Peyer's patch (tissue), 4 donors: ENCODE measurements around the gene DMRTC2.

Source experiments
- POLR2A ChIP-seq, 2 donors: fragments of 450-650 bp; IDR thresholded peaks; one replicate each; pipeline ENCODE4 v1.5.1; 2017; ENCODE audit warnings: antibody characterized with exemption in 2 of 2, mild to moderate bottlenecking in 2 of 2, moderate library complexity in 2 of 2
- TF ChIP-seq, protein P1 (sequence below), 6 experiments: fragments of 450-650 bp in 4 of 6; fragments of 200-600 bp in 2 of 6; sonication (generic) in 1 of 6; IDR thresholded peaks; one replicate each; pipeline ENCODE4 v1.5.1; 2017 to 2019; ENCODE audit warnings: antibody characterized with exemption in 6 of 6, mild to moderate bottlenecking in 3 of 6, moderate library complexity in 1 of 6

DNA sequence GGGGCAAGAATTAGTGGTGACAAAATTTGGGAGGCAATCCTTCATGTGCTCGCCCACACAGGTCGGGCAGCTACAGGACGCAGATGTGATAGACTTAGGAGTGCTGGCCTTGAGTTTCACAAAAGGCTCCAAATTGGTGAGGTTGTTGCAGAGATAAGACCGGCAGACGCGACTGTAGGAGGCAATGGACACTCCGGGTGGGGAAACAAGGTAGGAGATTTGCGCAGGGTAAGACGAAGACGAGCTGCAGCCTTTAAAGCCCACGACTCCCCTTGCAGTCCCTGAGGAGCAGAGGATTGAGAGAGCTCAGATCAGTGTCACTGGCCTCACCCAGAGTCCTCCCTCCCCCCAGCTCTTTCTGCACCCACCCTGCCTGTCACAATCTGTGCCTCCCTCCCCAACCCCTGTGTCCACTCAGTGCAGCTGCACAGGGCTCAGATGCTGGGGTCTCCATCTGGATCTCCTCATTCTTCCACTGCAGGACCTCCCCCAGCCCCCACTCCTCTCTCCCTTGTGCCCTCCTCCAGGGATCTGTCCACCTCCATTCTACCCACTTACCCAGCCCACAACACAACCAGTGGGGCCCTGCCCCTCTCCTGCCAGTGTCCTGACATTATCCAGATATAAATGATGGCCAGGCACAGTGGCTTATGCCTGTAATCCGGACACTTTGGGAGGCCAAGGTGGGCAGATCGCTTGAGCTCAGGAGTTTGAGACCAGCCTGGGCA is 6.7 kb upstream of the DMRTC2 start:
- TF ChIP-seq POLR2A (IDR thresholded peaks at IDR 0.05): no peak
- TF ChIP-seq, protein P1, sequence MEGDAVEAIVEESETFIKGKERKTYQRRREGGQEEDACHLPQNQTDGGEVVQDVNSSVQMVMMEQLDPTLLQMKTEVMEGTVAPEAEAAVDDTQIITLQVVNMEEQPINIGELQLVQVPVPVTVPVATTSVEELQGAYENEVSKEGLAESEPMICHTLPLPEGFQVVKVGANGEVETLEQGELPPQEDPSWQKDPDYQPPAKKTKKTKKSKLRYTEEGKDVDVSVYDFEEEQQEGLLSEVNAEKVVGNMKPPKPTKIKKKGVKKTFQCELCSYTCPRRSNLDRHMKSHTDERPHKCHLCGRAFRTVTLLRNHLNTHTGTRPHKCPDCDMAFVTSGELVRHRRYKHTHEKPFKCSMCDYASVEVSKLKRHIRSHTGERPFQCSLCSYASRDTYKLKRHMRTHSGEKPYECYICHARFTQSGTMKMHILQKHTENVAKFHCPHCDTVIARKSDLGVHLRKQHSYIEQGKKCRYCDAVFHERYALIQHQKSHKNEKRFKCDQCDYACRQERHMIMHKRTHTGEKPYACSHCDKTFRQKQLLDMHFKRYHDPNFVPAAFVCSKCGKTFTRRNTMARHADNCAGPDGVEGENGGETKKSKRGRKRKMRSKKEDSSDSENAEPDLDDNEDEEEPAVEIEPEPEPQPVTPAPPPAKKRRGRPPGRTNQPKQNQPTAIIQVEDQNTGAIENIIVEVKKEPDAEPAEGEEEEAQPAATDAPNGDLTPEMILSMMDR (IDR thresholded peaks at IDR 0.05): no peak
